HCT116 (cell line): Measurements from ENCODE around the gene CA7.

Source experiments
- CEBPB ChIP-seq: IDR thresholded peaks from 2 replicates; pipeline ENCODE4 v1.6.1; 2012; ENCODE audit warnings: low read depth
- CTCF ChIP-seq, 3 experiments: fragments of 200-600 bp in 1 of 3; sonication (generic) in 1 of 3; IDR thresholded peaks in 2 of 3; conservative IDR thresholded peaks in 1 of 3; 2 replicates each; pipeline ENCODE4 v1.5.1; 2012 to 2017; ENCODE audit warnings: low read depth in 2 of 3, low read length in 2 of 3, antibody characterized with exemption in 1 of 3, borderline replicate concordance in 1 of 3, control low read depth in 1 of 3, mild to moderate bottlenecking in 1 of 3, mixed read lengths in 1 of 3, mixed run types in 1 of 3, moderate library complexity in 1 of 3; ENCODE audit not compliant: insufficient read depth in 1 of 3
- EGR1 ChIP-seq: IDR thresholded peaks from 2 replicates; pipeline ENCODE4 v1.6.1; 2012; ENCODE audit warnings: low read depth
- EZH2 ChIP-seq: fragments of 200-600 bp; sonication (generic); IDR thresholded peaks from 2 replicates; pipeline ENCODE4 v1.6.1; 2017; ENCODE audit warnings: antibody characterized with exemption, mixed run types
- FOSL1 ChIP-seq: IDR thresholded peaks from 2 replicates; pipeline ENCODE4 v1.6.1; 2012; ENCODE audit warnings: low read depth
- POLR2A ChIP-seq: IDR thresholded peaks from 2 replicates; pipeline ENCODE4 v1.7.0; 2011; ENCODE audit warnings: borderline replicate concordance; ENCODE audit not compliant: insufficient read depth, insufficient read length; ENCODE audit errors: extremely low read depth
- POLR2AphosphoS5 ChIP-seq: IDR thresholded peaks from 2 replicates; pipeline ENCODE4 v1.6.1; 2011; ENCODE audit warnings: mild to moderate bottlenecking, low read depth, low read length, moderate library complexity
- RAD21 ChIP-seq: IDR thresholded peaks from 2 replicates; pipeline ENCODE4 v1.6.1; 2012; ENCODE audit warnings: low read depth, mild to moderate bottlenecking
- REST ChIP-seq: IDR thresholded peaks from 2 replicates; pipeline ENCODE4 v1.6.1; 2012; ENCODE audit warnings: low read depth
- ZBTB33 ChIP-seq: IDR thresholded peaks from 2 replicates; pipeline ENCODE4 v1.6.1; 2011; ENCODE audit warnings: mild to moderate bottlenecking, low read length, moderate library complexity; ENCODE audit not compliant: insufficient replicate concordance; ENCODE audit errors: extremely low read depth

- no peak for TF ChIP-seq EZH2
- no peak for TF ChIP-seq POLR2AphosphoS5
- TF ChIP-seq FOSL1, result no peak
- TF ChIP-seq CTCF (IDR thresholded peaks at IDR 0.05 in 2 of 3, conservative IDR thresholded peaks at IDR 0.05 in 1 of 3; ENCODE audit: borderline replicate concordance in 1 of 3, insufficient read depth in 1 of 3, low read depth in 2 of 3, low read length in 2 of 3), result no peak
- TF ChIP-seq POLR2A, result no peak
- no peak for TF ChIP-seq EGR1
- no peak for TF ChIP-seq ZBTB33
- no peak for TF ChIP-seq CEBPB
- TF ChIP-seq RAD21, result no peak
- no peak for TF ChIP-seq REST
Measured at GRCh38 chr16:66846266-66846665, 2.1 kb downstream of the CA7 start.
